Glomerular visceral epithelial cell (primary cell): ENCODE results near the gene GNG12.
A peak's percentile ranks its signal among the peaks of the same experiment; 100 is the strongest.

Source experiments
- DNase-seq: peaks from one replicate; pipeline ENCODE4 v3.0.0-alpha.2; 2016; ENCODE audit errors: extremely low spot score

The GNG12 gene

DNA sequence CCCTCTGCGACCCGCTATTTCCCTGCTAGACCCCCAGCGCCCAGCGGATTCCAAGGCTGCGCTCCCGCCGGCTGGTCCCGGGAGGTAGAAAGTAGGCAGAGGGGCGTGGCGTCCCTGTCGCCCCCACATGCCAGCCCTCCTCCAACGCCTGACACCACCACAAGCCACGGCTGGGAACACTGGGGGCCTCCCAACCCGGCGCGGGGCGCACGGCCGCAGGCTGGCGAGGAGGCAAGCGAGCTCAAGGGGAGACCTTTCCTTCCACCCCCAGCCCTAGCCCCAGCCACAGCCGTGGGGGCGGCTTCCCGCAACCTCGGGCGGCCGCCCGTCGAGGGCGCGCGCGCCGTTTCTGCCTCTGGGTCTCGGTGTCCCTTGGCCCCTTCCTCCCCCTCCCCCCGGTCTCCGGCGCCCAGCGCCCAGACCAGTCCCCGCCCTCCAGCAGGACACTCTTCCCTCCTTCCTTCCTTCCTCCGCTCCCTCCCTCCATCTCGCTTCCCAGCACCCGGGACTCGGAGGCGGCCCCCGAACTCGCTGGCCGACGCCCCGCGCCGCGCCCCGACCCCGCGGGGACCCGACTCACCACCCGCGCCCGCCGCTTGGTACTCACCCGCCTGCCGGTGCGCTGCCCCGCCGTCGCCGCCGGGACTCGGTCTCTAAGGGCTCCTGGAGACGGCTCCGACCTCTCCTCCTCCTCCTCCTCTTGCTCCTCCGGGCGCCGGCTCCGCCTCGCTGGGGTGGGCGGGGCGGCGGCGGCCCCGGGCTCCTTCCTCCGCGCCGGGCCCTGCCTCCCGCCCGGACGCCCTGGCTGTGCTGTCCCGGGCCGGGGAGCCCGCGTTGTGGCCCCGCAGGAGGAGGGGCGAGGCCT is at the start of gene GNG12:
Gene GNG12 (minus strand): TSS at position 731 of the 865 bp plus-strand sequence. CDS start 125,781 bp downstream, outside the sequence.
- DNase-seq: peak; percentile 86

DNA sequence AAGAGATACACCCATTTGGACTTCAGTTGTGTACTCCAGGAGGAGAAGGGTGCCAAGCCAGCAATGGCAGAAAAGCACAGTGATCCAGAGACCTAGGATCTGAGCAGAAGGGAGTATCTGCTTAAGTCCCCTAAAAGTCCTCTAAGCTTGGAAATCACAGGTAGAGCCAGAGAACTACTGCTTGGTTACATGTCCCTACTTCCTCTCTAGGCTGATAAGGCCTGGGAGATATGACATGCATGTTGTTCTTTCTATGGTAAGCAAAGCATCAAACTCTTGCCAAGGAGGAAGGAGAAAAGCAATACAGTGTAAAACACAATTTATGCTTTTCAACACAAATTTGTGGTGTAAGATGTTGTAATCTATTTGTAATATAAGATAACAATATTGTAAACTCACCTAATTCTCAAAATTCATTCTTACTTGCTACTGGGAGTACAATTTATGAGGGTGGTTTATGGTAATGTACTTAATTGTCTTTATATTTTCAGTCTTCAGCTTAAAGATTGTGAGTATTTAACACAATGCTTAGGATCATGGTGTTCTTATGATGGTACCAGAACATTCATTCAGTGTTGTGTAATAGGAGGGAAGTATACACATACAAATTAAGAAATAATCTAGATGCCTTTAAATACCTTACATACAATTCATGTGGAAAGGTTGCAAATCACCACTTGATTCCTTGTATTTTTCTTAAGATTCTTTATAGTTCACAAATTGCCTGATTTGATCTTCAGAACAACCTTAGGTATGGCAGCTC is 49.1 kb upstream of the GNG12 start:
- no peak for DNase-seq

DNA sequence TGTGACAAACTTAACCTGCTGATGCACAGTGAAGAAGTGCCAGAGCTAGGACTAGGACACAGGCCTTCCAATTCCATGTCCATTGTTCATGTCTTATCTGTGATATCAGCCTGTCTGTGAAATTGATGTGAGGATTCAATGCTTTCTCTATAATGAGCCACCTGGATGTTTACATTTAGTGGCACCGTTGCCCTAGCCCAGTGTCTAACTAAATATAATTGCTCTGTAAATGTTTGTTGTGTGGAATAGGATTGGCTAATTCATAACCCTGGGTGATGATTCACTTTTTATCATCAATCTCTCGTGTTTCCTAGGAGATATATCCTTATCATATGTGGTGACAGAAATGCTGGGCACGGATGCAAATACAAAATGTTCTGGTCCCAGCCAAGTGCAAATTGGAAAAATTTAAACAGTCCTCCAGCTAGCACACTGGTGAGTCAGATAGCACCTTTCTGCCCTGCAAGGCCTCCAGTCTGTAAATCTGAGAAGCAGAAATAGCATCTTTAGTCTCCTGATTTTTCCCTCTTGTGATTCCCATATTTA is 46.9 kb upstream of the GNG12 start:
- peak; percentile 13 for DNase-seq

DNA sequence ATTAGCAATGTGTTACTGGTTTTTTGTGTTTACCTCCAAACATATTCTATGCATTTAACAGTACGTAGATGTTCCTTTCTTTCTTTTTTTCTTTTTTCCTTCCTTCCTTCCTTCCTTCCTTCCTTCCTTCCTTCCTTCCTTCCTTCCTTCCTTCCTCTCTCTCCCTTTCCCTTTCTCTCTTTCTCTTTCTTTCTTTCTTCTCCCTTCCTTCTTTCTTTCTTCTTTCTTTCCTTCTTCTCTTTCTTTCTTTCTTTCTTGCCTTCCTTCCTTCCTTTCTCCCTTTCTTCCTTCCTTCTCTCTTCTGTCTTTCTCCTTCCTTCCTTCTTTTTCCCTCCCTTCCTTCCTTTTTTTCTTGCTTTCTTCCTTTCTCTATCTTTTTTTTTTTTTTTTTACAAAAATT is 46.2 kb upstream of the GNG12 start:
- no peak for DNase-seq

DNA sequence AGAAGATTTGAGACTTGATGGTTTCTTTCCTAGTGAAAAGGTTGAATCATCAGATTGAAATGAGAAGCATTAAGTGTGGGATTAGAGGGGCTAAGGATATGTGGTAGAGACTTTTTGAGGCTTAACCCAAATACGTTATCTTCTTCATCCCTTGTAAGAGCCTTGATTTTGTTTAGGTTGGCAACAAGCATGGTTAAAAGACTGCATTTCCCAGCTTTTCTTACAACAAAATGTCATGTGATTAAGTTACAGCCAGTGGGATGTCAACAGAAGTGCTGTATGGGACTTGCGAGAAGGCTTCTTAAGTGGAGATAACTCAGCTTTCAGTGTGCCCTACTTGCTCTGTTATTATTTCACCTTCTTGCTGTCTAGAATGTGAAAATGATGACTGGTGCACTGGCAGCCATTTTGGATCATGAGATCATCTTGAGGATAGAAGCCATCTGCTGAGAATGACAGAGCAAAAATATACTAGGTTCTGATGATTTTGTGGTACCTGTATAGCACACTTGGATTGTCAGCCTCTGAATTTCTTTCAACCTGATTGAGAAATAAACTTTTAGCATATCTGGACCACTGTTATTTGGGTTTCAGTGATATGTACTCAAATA is 41.3 kb upstream of the GNG12 start:
- DNase-seq: no peak

DNA sequence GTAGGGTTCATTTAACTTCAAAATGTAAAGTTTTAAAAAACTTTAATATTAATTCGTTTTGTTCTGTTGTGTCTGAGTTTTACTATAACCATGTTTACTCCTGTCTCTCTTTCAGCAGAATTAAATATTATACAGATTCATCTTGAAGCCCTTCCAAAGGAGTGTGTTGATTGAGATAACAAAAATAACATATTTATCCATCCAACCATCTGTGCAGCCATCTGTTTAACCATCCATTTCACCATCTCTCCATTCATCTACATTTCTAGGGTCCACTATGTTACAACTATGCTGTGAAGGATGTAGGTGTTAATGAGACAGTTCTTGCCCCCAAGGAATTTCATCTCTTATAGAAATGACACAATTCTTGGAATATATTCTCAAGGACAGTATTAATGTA is 36.0 kb upstream of the GNG12 start:
- DNase-seq: no peak

DNA sequence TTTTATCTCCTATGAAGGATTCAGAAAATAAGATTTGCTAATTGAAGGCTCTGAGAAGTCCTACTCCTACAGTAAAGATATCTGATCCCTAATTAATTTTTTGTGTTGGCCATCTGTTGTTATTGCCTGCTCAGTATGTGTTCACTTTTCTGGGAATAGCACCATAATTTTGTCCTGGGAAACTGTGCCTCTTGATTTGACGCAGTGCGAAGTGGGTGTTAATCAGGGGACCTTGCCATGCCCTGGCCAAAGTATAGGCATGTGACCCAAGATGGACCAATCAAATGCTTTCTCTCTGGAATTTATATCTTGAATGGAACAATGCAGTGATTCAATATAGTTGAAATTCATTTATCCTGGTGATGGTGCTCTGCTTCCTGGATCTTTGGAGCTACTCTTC is 30.4 kb upstream of the GNG12 start:
- no peak for DNase-seq

DNA sequence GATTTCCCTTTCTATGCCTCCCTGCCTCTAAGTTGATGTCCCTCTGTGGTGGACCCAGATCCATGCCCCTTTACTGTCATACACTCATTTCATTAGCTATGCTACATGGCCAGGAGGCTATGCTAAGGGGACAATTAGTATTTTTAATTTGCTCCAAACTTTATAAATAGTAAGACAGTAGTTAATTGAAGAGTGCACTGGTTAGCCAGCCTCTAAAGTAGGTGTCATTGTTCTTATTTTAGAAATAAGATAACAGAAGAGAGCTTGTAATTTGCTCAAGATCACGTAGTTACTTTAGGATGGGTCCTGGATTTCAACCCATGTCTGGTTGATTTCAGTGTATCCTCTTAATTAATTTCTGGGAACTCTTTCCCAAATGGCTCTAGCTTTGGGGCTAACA is 29.4 kb upstream of the GNG12 start:
- no peak for DNase-seq

DNA sequence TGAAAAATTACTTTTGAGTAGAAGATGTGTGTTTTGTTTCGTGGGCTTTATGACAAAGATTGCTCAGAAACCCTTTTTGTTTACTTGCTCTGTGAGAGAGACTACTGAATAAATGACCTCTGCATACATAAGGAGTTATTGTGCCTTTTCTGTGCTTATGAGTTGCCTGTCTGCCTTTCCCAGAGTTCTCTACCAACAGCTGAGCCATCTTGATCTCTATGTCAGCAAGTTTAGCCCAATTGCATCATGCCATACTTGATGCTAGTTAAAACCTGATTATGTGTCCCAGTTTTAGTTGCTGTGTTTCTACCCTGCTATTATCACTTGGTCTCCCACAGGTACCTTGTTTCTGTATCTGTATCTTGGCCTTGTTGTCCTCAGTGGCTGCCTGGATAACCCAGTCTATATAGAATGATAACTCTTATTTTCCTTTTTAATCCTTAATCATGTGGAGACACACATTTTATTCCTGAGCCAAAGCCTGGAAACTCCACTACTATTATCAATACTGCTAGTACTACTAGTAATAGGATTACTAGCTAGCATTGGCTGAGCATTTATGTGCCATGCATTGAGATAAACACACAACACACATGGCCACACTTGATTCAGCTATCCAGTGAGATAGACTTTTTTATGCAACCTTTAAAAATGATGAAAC is 28.7 kb upstream of the GNG12 start:
- DNase-seq: no peak

DNA sequence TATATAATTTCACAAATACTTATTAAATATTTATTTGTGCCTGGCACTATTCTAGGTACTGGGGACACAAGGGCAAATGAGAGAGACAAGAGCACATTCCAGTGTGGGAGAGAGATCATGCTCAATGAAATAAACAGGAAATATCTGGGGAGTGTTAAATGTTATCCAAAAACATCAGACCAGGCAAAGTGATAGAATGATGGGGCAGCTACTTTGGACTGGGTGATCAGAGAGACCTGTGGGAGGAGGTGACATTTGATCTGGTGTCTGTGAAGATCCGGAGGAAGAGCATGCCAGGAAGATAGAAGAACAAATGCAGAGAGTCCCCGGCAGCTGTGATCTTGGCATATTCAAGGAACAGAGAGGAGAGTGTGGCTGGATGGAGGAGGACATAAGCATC is 27.5 kb upstream of the GNG12 start:
- no peak for DNase-seq

DNA sequence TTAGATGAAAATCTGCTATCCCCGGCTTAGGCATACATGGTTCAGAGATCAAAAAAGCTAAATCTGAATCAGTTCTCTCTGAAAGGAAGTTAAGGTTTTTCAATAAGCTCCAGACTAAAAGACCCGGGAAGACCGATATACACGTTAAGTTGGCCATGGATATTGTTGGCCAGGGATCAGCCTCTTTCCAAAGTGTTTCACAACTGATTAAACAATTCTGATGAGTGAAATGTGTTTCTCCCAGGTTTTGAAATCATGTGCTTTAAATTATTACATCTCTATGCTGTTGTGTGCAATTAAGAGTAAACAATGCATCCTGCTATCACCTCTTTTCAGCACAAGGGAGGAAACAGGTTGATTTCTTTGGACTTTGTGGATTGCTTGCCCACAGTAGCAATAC is 23.7 kb upstream of the GNG12 start:
- no peak for DNase-seq

DNA sequence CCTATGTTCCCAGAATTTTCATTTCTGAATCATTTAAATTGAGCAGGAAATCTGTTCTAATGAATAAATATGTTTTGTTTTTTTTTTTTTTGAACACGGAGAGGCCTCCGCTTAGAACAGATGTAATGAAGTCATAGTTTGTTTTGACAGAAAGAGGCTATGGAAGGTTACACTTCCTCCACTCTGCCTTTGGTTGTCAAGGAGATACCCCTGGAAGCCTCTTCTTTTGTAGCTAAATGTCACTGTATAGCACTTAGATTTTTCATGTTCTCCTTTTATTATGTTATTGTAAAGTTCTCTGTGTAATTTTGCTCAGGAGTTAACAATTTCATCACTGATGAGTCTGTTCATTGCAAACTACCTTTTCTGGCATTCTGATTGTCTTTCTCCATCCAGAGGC is 22.7 kb upstream of the GNG12 start:
- no peak for DNase-seq

DNA sequence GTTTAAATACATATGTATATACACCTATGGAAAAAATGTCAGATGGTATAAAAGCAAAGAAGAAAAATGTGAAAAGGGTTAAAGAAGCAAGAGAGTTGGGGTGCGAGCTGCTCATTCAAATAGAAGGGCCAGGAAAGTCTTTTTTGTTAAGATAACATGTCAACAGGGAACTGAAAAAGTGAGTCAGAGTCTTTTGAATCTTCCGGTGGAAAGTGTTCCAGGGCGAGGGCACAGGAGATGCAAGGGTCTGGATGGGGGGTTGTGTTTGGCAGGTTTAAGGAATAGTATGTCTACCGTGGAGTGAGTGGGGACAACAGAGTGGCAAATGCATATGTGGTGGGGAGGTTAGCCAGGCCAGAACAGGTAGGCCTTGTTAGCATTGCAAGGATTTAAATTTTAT is 22.2 kb upstream of the GNG12 start:
- DNase-seq: no peak

DNA sequence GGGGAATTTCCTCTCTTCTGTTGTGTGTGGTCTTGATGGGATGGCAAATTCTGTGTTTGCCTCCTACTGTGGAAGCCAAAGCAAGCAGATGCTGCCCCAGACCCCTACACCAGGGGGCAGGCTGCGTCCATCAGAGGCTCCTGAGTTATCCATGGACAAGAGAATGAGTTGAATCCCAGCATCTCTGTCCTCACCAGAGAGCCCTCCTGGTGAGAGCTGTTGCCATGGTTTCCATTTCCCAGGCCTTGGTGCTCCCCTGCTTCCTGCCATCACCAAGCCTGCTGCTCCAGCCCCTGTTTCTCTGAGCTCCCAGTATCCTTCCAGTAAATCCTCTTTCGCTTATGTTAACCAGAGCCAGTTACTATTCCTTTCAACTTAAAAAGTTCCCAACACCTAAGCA is 20.4 kb upstream of the GNG12 start:
- DNase-seq: peak; percentile 81

DNA sequence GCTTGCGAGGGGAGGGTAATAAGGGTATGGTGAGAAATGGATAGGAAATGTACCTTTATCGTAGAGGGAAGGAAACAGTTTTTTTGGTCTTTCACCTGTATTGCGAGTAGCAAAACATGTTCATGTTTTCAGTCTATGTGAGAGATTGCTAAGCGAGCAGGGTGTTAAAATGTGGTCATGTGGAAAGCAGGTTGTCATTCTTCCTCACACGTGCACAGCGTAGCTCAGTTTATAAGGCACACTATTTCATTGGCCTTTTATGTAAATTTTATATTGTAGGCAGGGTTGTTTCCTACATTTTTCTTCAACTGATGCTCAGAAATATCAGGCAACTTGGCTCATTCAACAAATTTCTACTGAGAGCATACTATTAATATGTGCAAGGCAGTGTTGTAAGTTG is 18.5 kb upstream of the GNG12 start:
- no peak for DNase-seq

DNA sequence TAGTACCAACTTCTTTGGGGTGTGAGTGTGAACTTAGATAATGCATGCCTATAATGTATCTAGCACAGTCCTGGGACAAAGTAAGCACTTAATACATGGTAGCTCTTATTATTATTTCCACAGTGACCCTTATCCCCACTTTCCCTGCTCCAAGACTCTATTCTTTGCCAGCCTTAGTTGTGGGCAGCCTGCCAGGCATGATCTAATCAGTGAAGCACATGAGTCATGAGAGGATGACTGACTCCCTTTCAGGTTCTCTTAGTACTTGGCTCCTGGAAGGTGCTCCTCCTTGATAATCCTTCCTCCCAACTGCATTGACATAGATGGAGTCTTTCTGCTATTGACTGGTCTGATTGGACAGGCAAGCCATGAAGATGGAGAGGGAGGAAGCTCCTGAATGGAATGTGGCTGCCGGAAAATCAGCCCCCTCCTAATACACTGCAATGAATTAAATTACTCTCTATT is 17.4 kb upstream of the GNG12 start:
- peak; percentile 94 for DNase-seq

DNA sequence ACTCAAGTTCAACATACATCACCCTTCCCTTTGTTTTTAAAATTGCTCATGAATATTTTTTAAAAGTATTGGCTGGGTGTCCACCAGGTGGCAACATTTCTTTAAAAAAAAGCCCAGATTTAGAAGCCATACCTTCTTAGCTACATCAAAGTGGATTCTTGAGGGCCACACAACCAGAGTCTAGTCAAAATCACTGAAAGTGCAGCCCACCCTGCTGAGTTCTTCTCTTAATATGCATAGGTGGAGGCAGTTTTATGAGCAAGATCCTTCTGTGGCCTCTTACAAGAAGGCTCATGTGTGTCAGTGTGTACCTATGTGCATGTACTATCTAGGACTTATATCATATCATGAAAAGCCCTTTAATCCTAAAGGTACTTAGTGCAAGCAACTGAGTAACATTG is 16.9 kb upstream of the GNG12 start:
- DNase-seq: peak; percentile 60

DNA sequence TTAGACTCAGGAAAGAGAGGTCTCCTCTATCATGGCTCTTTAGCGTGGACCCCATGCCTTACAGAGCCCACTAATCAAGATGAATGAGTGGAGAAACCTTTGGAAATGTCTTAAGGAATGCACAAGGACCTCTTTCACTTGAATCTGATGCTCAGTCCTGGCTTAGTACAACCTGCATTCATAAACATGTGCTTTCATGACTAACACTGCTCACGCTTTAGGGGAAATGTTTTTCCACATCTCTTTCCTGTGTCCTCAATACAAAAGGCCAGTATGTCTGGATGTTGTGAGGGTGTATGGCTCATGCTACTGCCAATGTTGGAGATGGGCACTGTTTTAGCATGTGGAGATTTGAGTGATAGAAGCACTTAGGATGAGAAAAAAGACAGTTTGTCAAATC is 14.2 kb upstream of the GNG12 start:
- no peak for DNase-seq

DNA sequence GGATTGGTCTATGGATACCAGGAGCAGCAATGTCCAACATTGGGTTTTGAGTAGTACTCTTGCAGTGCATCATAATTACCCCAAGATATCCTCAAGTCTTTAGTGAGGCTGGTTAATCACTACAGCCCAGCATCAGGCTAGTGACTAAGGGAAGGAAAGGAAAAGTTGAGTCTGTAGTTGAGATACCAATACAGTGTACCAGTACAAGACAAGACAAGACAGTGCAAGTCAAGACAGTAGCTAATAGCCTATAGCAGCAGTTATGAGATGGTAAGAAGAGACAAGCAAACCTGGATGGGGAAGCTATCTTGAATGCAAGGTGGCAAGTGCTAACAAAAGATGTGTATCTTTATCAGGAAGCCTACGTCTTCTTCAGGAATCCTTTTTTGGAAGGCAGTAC is 13.3 kb upstream of the GNG12 start:
- no peak for DNase-seq

DNA sequence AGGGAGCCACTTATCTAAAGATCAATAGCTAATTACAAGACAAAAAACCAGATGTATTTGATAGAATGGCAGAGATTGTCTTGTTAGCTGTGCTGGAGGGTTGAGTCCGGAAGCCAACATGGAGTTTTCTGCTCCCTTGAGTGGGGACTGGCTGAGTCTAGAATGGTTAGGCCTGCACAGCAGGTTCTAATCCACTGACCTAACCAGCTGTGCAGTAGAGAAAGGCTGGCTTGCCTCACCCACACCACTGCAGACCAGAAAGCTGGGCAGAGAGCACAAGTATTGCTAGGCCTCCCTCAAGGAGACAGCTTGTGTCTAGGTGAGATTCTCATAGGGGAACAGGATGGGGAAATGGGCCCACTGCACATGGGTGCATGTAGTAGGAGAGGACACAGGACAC is 11.7 kb upstream of the GNG12 start:
- no peak for DNase-seq

DNA sequence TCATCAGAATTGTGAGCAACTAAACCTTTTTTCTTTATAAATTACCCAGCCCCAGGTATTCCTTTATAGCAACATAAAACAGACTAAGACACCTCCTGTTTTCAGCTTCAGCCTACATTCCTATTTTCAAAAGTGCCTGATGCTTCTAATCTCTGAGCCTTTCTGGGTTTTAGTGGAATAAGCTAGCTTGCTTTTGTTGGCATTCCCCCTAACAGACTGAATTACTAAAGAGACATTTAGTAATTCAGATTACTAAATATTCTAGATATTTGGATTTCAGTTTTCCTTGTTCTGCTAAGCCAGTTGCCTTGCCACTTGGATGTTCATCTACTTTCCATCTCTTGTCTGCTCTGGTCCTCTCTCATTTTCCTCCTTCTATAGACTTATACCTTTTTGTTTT is 10.5 kb upstream of the GNG12 start:
- DNase-seq: no peak

DNA sequence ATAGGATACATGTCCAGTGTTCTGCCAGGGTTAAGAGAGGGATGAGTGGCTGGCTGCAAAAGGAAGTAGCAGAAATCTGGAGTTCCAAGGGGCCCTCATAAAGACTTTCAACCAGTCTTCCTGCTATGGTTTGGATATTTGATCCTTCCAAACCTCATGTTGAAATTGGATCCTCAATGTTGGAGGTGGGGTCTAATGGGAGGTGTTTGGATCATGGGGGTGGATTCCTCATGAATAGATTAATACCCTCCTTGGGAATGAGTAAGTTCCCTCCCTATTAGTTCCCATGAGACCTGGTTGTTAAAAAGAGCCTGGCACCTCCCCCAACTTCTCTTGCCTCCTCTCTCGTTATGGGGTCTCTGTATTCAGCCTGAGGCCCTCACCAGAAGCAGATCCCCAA is 10.1 kb upstream of the GNG12 start:
- DNase-seq: no peak
